GM23338 (cell line): Measurements from ENCODE around the gene MFSD11. TPM values are rescaled to one million over a fixed set of nuclear protein-coding genes. Genes with fewer than 3 reads are reported as not detected.

Experiments
- ATAC-seq: fragments of 200-7000 bp; cut with Tn5 transposase; 3 replicates; pipeline ENCODE4 v1.9.1; 2020
- DNase-seq: peaks from one replicate; pipeline ENCODE4 v3.0.0-alpha.2; 2015; ENCODE audit warnings: low spot score
- H2AFZ ChIP-seq: fragments of 200-600 bp; sonication (generic); 2 replicates; pipeline ENCODE4 v1.8.0; 2016; ENCODE audit warnings: antibody characterized with exemption, mild to moderate bottlenecking, moderate library complexity
- H3F3A ChIP-seq: fragments of 200-600 bp; sonication (generic); replicated peaks from 2 replicates; pipeline ENCODE4 v1.8.0; 2017; ENCODE audit warnings: antibody characterized with exemption, mixed run types, low read depth
- H3K27ac ChIP-seq: fragments of 200-600 bp; sonication (generic); 2 replicates; pipeline ENCODE4 v1.6.1; 2016; ENCODE audit warnings: low read depth
- H3K27me3 ChIP-seq: fragments of 200-600 bp; sonication (generic); 2 replicates; pipeline ENCODE4 v1.8.0; 2016; ENCODE audit warnings: mild to moderate bottlenecking, mixed run types, moderate library complexity; ENCODE audit not compliant: insufficient read depth
- H3K36me3 ChIP-seq: fragments of 200-600 bp; sonication (generic); 2 replicates; pipeline ENCODE4 v1.8.0; 2016; ENCODE audit warnings: mild to moderate bottlenecking; ENCODE audit not compliant: insufficient read depth
- H3K4me1 ChIP-seq: fragments of 200-600 bp; sonication (generic); 2 replicates; pipeline ENCODE4 v1.8.0; 2016; ENCODE audit warnings: mild to moderate bottlenecking, moderate library complexity; ENCODE audit not compliant: insufficient read depth
- H3K4me2 ChIP-seq: fragments of 200-600 bp; sonication (generic); 2 replicates; pipeline ENCODE4 v1.7.1; 2017; ENCODE audit warnings: mixed run types
- H3K4me3 ChIP-seq: fragments of 200-600 bp; sonication (generic); 2 replicates; pipeline ENCODE4 v1.6.1; 2016; ENCODE audit warnings: mixed run types
- H3K79me2 ChIP-seq: fragments of 200-600 bp; sonication (generic); replicated peaks from 2 replicates; pipeline ENCODE4 v1.8.0; 2017; ENCODE audit warnings: mild to moderate bottlenecking; ENCODE audit not compliant: insufficient read depth
- H3K9me2 ChIP-seq: fragments of 200-600 bp; sonication (generic); 2 replicates; pipeline ENCODE4 v1.8.0; 2017; ENCODE audit not compliant: insufficient read depth
- H4K20me1 ChIP-seq: fragments of 200-600 bp; sonication (generic); replicated peaks from 2 replicates; pipeline ENCODE4 v1.8.0; 2017; ENCODE audit warnings: mild to moderate bottlenecking; ENCODE audit not compliant: insufficient read depth
- H3K27ac Mint-ChIP-seq: 2 replicates; pipeline ENCODE4 v1.8.0; 2020; ENCODE audit warnings: inconsistent platforms, mild to moderate bottlenecking, moderate library complexity, mixed read lengths
- H3K27me3 Mint-ChIP-seq: 3 replicates; pipeline ENCODE4 v1.8.0; 2022; ENCODE audit warnings: low read depth, mild to moderate bottlenecking, moderate library complexity, mixed read lengths, inconsistent platforms; ENCODE audit not compliant: insufficient read depth, poor library complexity
- H3K36me3 Mint-ChIP-seq: 3 replicates; pipeline ENCODE4 v1.8.0; 2021; ENCODE audit warnings: low read depth, mild to moderate bottlenecking, inconsistent platforms, moderate library complexity, mixed read lengths
- H3K4me1 Mint-ChIP-seq: 3 replicates; pipeline ENCODE4 v1.8.0; 2020; ENCODE audit warnings: mild to moderate bottlenecking, inconsistent platforms, mixed read lengths
- H3K4me3 Mint-ChIP-seq: 3 replicates; pipeline ENCODE4 v1.8.0; 2021; ENCODE audit warnings: moderate library complexity, mild to moderate bottlenecking, inconsistent platforms, mixed read lengths
- H3K9me3 Mint-ChIP-seq: 3 replicates; pipeline ENCODE4 v1.8.0; 2020; ENCODE audit warnings: moderate library complexity, mild to moderate bottlenecking, inconsistent platforms, mixed read lengths
- JUNB ChIP-seq: IDR thresholded peaks from one replicate; pipeline ENCODE4 v1.6.1; 2016; ENCODE audit warnings: antibody characterized with exemption; ENCODE audit not compliant: unreplicated experiment
- NANOG ChIP-seq: IDR thresholded peaks from 2 replicates; pipeline ENCODE4 v1.6.1; 2016; ENCODE audit warnings: antibody characterized with exemption, borderline replicate concordance
- ZNF331 ChIP-seq: fragments of 250-450 bp; sonication (Bioruptor Pico); IDR thresholded peaks from 2 replicates; pipeline ENCODE4 v1.5.0; 2020; ENCODE audit warnings: low read depth, mild to moderate bottlenecking, moderate library complexity
- polyA plus RNA-seq: library from polyadenylated mRNA; unstranded; fragments of >200 nt; fragmentation: Nextera tagmentation; extraction: Ambion mirVana; gene quantifications from 2 replicates; pipeline ENCODE4 v1.2.1, GENCODE V29; 2016
- total RNA-seq: library from RNA; depleted of rRNA; stranded (reverse); fragments of >200 nt; shearing (Covaris generic); gene quantifications from 2 replicates; pipeline ENCODE4 v1.2.3, GENCODE V29; 2014
- TF ChIP-seq, protein P1 (sequence below): IDR thresholded peaks from one replicate; pipeline ENCODE4 v1.6.1; 2018; ENCODE audit warnings: antibody characterized with exemption; ENCODE audit not compliant: unreplicated experiment
- TF ChIP-seq, protein P2 (sequence below): IDR thresholded peaks from 2 replicates; pipeline ENCODE4 v1.6.1; 2016; ENCODE audit warnings: antibody characterized with exemption
- TF ChIP-seq, protein P3 (sequence below), 2 experiments: fragments of 200-600 bp in 1 of 2; sonication (generic) in 1 of 2; conservative IDR thresholded peaks; 2 replicates each; pipeline versions ENCODE4 v1.5.1 to v1.6.1; 2016 to 2017; ENCODE audit warnings: antibody characterized with exemption in 2 of 2, low read depth in 2 of 2, mild to moderate bottlenecking in 2 of 2, moderate library complexity in 1 of 2
- TF ChIP-seq, protein P4 (sequence below): fragments of 250-450 bp; sonication (Bioruptor Pico); IDR thresholded peaks from 2 replicates; pipeline ENCODE4 v1.5.0; 2020; ENCODE audit warnings: mild to moderate bottlenecking, moderate library complexity

The MFSD11 gene
- total and polyA plus RNA-seq, 2 experiments from 2014 or later = 10.2 to 35.3 TPM

DNA sequence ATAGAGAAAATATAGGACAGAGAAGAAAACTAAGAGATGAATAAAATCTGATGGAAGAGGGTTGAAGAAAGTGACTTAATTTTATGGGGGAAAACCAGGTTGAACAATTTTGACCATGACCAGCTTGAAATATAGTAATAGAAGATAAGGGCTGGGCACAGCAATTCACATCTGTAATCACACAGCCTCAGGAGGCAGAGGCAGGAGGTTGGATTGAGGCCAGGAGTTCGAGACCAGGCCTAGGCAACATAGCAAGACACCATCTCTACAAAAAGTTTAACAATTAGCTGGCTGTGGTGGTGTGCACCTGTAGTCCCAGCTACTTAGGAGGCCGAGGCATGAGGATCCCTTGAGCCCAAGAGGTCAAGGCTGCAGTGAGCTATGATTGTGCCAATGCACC is 35.8 kb upstream of the MFSD11 start:
- peaks cover 39% of the 10 kb centered on the region for H3K4me1 Mint-ChIP-seq
- TF ChIP-seq JUNB (no peak), ZNF331 (CRISPR knock-in tag) (no peak), NANOG (no peak)
- TF ChIP-seq, protein P1, sequence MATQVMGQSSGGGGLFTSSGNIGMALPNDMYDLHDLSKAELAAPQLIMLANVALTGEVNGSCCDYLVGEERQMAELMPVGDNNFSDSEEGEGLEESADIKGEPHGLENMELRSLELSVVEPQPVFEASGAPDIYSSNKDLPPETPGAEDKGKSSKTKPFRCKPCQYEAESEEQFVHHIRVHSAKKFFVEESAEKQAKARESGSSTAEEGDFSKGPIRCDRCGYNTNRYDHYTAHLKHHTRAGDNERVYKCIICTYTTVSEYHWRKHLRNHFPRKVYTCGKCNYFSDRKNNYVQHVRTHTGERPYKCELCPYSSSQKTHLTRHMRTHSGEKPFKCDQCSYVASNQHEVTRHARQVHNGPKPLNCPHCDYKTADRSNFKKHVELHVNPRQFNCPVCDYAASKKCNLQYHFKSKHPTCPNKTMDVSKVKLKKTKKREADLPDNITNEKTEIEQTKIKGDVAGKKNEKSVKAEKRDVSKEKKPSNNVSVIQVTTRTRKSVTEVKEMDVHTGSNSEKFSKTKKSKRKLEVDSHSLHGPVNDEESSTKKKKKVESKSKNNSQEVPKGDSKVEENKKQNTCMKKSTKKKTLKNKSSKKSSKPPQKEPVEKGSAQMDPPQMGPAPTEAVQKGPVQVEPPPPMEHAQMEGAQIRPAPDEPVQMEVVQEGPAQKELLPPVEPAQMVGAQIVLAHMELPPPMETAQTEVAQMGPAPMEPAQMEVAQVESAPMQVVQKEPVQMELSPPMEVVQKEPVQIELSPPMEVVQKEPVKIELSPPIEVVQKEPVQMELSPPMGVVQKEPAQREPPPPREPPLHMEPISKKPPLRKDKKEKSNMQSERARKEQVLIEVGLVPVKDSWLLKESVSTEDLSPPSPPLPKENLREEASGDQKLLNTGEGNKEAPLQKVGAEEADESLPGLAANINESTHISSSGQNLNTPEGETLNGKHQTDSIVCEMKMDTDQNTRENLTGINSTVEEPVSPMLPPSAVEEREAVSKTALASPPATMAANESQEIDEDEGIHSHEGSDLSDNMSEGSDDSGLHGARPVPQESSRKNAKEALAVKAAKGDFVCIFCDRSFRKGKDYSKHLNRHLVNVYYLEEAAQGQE = no peak
- TF ChIP-seq, protein P2, sequence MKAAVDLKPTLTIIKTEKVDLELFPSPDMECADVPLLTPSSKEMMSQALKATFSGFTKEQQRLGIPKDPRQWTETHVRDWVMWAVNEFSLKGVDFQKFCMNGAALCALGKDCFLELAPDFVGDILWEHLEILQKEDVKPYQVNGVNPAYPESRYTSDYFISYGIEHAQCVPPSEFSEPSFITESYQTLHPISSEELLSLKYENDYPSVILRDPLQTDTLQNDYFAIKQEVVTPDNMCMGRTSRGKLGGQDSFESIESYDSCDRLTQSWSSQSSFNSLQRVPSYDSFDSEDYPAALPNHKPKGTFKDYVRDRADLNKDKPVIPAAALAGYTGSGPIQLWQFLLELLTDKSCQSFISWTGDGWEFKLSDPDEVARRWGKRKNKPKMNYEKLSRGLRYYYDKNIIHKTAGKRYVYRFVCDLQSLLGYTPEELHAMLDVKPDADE = no peak
- TF ChIP-seq, protein P3, sequence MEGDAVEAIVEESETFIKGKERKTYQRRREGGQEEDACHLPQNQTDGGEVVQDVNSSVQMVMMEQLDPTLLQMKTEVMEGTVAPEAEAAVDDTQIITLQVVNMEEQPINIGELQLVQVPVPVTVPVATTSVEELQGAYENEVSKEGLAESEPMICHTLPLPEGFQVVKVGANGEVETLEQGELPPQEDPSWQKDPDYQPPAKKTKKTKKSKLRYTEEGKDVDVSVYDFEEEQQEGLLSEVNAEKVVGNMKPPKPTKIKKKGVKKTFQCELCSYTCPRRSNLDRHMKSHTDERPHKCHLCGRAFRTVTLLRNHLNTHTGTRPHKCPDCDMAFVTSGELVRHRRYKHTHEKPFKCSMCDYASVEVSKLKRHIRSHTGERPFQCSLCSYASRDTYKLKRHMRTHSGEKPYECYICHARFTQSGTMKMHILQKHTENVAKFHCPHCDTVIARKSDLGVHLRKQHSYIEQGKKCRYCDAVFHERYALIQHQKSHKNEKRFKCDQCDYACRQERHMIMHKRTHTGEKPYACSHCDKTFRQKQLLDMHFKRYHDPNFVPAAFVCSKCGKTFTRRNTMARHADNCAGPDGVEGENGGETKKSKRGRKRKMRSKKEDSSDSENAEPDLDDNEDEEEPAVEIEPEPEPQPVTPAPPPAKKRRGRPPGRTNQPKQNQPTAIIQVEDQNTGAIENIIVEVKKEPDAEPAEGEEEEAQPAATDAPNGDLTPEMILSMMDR (conservative IDR thresholded peaks at IDR 0.05; ENCODE audit: low read depth in 2 of 2) = no peak
- ATAC-seq = no peak
- Histone ChIP-seq H3K9me2 (no peaks in the 10 kb centered on the region), H3K4me3 (no peak overlapping the region), H3K79me2 (peaks cover 24% of the 10 kb centered on the region), H3K27me3 (no peaks in the 10 kb centered on the region), H2AFZ (no peak overlapping the region), H3K4me2 (peak overlapping the region; percentile 63), H3K27ac (no peak overlapping the region), H3F3A (no peaks in the 10 kb centered on the region), H3K4me1 (peaks cover 32% of the 10 kb centered on the region), H3K36me3 (no peaks in the 10 kb centered on the region), H4K20me1 (no peaks in the 10 kb centered on the region; the same call in 1 of the 2 replicates)
- peaks cover 15% of the 10 kb centered on the region for H3K27me3 Mint-ChIP-seq
- H3K27ac Mint-ChIP-seq = no peak overlapping the region
- no peaks in the 10 kb centered on the region for H3K36me3 Mint-ChIP-seq
- no peak overlapping the region for H3K4me3 Mint-ChIP-seq
- DNase-seq = no peak
- H3K9me3 Mint-ChIP-seq = no peaks in the 10 kb centered on the region; the same call in 2 of the 3 replicates

DNA sequence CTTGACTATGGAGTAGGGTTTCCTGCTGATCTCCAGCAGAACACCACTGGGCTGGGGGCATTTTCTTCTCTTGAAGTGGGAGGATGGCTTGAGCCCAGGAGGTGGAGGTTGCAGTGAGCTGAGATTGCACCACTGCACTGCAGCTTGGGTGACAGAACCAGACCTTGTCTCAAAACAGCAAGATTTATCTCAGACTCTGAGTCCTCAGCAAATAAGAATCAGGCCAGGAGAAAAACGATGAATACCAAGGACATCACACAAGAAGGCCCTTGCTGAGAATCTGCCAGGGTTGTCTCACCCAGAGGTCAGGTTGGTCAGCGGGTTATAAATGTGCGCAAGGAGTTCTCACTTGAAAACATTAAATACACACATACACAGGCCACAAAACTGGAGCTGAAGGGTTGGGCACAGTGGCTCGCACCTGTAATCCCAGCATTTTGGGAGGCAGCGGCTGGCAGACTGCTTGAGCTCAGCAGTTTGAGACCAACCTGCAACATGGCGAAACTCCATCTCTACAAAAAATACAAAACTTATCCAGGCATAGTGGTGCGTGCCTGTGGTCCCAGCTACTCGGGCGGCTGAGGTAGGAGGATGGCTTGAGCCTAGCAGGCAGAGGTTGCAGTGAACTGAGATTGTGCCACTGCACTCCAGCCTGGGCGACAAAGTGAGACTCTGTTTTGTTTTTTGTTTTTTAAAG is 34.8 kb upstream of the MFSD11 start:
- H3K4me1 ChIP-seq = peaks cover 26% of the 10 kb centered on the region
- H3K36me3 ChIP-seq = no peaks in the 10 kb centered on the region
- peaks cover 24% of the 10 kb centered on the region for H3K79me2 ChIP-seq
- ATAC-seq (no peak), DNase-seq (no peak)
- H3K27ac ChIP-seq = no peak overlapping the region
- Mint-ChIP-seq H3K27me3 (peaks cover 11% of the 10 kb centered on the region), H3K4me3 (no peak overlapping the region), H3K36me3 (0 out of 3 replicates have a peak, but pooled peaks cover 2% of the 10 kb centered on the region), H3K9me3 (no peaks in the 10 kb centered on the region; the same call in 2 of the 3 replicates), H3K27ac (no peak overlapping the region), H3K4me1 (peaks cover 36% of the 10 kb centered on the region)
- H3K4me3 ChIP-seq = no peak overlapping the region
- H2AFZ ChIP-seq = no peak overlapping the region
- H3K27me3 ChIP-seq = no peaks in the 10 kb centered on the region
- H3K9me2 ChIP-seq = no peaks in the 10 kb centered on the region
- H3F3A ChIP-seq = no peaks in the 10 kb centered on the region
- H4K20me1 ChIP-seq = no peaks in the 10 kb centered on the region; the same call in 1 of the 2 replicates
- no peak overlapping the region for H3K4me2 ChIP-seq
- TF ChIP-seq NANOG = no peak
- TF ChIP-seq, protein P4, sequence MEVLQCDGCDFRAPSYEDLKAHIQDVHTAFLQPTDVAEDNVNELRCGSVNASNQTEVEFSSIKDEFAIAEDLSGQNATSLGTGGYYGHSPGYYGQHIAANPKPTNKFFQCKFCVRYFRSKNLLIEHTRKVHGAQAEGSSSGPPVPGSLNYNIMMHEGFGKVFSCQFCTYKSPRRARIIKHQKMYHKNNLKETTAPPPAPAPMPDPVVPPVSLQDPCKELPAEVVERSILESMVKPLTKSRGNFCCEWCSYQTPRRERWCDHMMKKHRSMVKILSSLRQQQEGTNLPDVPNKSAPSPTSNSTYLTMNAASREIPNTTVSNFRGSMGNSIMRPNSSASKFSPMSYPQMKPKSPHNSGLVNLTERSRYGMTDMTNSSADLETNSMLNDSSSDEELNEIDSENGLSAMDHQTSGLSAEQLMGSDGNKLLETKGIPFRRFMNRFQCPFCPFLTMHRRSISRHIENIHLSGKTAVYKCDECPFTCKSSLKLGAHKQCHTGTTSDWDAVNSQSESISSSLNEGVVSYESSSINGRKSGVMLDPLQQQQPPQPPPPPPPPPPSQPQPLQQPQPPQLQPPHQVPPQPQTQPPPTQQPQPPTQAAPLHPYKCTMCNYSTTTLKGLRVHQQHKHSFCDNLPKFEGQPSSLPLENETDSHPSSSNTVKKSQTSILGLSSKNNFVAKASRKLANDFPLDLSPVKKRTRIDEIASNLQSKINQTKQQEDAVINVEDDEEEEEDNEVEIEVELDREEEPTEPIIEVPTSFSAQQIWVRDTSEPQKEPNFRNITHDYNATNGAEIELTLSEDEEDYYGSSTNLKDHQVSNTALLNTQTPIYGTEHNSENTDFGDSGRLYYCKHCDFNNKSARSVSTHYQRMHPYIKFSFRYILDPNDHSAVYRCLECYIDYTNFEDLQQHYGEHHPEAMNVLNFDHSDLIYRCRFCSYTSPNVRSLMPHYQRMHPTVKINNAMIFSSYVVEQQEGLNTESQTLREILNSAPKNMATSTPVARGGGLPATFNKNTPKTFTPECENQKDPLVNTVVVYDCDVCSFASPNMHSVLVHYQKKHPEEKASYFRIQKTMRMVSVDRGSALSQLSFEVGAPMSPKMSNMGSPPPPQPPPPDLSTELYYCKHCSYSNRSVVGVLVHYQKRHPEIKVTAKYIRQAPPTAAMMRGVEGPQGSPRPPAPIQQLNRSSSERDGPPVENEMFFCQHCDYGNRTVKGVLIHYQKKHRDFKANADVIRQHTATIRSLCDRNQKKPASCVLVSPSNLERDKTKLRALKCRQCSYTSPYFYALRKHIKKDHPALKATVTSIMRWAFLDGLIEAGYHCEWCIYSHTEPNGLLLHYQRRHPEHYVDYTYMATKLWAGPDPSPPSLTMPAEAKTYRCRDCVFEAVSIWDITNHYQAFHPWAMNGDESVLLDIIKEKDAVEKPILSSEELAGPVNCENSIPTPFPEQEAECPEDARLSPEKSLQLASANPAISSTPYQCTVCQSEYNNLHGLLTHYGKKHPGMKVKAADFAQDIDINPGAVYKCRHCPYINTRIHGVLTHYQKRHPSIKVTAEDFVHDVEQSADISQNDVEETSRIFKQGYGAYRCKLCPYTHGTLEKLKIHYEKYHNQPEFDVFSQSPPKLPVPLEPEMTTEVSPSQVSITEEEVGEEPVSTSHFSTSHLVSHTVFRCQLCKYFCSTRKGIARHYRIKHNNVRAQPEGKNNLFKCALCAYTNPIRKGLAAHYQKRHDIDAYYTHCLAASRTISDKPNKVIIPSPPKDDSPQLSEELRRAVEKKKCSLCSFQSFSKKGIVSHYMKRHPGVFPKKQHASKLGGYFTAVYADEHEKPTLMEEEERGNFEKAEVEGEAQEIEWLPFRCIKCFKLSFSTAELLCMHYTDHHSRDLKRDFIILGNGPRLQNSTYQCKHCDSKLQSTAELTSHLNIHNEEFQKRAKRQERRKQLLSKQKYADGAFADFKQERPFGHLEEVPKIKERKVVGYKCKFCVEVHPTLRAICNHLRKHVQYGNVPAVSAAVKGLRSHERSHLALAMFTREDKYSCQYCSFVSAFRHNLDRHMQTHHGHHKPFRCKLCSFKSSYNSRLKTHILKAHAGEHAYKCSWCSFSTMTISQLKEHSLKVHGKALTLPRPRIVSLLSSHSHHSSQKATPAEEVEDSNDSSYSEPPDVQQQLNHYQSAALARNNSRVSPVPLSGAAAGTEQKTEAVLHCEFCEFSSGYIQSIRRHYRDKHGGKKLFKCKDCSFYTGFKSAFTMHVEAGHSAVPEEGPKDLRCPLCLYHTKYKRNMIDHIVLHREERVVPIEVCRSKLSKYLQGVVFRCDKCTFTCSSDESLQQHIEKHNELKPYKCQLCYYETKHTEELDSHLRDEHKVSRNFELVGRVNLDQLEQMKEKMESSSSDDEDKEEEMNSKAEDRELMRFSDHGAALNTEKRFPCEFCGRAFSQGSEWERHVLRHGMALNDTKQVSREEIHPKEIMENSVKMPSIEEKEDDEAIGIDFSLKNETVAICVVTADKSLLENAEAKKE = no peak
